PFSK-1 (cell line): ENCODE data around the gene KIF5B.

ENCODE experiments used
- FOXP2 ChIP-seq: optimal IDR thresholded peaks from 2 replicates; pipeline ENCODE3; 2011; ENCODE audit warnings: borderline replicate concordance, control low read depth, inconsistent platforms; ENCODE audit not compliant: insufficient read depth; ENCODE audit errors: extremely low read length, extremely low read depth
- POLR2AphosphoS5 ChIP-seq: IDR thresholded peaks from 2 replicates; pipeline ENCODE4 v1.6.1; 2012; ENCODE audit warnings: low read depth, mild to moderate bottlenecking, control low read depth, low read length, moderate library complexity
- SIN3A ChIP-seq: IDR thresholded peaks from 2 replicates; pipeline ENCODE4 v1.6.1; 2012; ENCODE audit warnings: mild to moderate bottlenecking, low read length, moderate library complexity, borderline replicate concordance; ENCODE audit not compliant: insufficient read depth
- TAF1 ChIP-seq: IDR thresholded peaks from 2 replicates; pipeline ENCODE4 v1.6.1; 2012; ENCODE audit warnings: low read length, control low read depth, borderline replicate concordance; ENCODE audit not compliant: insufficient read depth
- TF ChIP-seq, protein P1 (sequence below), 2 experiments: IDR thresholded peaks; 2 replicates each; pipeline versions ENCODE4 v1.6.1 to v1.8.0; 2011 to 2012; ENCODE audit warnings: low read depth in 2 of 2, low read length in 2 of 2, control low read depth in 1 of 2, inconsistent platforms in 1 of 2, mild to moderate bottlenecking in 1 of 2, moderate library complexity in 1 of 2; ENCODE audit not compliant: insufficient read depth in 1 of 2

KIF5B gene

DNA sequence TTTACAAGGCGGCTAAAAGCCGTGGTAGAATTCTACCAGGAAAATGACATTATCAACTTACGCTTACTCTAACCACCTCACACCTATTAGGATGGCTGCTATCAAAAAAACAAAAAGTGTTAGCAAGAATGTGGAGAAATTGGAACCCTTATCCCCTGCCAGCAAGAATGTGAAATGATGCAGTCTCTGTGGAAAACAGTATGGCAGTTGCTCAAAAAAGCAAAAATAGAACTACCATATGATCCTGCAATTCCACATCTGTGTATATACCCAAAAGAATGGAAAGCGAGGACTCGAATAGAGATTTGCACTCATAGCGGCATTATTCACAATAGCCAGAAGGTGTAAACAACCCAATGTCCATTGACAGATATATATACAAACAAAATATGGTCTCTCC, 61.3 kb downstream of the KIF5B start:
- TF ChIP-seq, protein P1, sequence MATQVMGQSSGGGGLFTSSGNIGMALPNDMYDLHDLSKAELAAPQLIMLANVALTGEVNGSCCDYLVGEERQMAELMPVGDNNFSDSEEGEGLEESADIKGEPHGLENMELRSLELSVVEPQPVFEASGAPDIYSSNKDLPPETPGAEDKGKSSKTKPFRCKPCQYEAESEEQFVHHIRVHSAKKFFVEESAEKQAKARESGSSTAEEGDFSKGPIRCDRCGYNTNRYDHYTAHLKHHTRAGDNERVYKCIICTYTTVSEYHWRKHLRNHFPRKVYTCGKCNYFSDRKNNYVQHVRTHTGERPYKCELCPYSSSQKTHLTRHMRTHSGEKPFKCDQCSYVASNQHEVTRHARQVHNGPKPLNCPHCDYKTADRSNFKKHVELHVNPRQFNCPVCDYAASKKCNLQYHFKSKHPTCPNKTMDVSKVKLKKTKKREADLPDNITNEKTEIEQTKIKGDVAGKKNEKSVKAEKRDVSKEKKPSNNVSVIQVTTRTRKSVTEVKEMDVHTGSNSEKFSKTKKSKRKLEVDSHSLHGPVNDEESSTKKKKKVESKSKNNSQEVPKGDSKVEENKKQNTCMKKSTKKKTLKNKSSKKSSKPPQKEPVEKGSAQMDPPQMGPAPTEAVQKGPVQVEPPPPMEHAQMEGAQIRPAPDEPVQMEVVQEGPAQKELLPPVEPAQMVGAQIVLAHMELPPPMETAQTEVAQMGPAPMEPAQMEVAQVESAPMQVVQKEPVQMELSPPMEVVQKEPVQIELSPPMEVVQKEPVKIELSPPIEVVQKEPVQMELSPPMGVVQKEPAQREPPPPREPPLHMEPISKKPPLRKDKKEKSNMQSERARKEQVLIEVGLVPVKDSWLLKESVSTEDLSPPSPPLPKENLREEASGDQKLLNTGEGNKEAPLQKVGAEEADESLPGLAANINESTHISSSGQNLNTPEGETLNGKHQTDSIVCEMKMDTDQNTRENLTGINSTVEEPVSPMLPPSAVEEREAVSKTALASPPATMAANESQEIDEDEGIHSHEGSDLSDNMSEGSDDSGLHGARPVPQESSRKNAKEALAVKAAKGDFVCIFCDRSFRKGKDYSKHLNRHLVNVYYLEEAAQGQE (IDR thresholded peaks at IDR 0.05; ENCODE audit: insufficient read depth in 1 of 2, low read depth in 2 of 2, low read length in 2 of 2) = no peak
- no peak for TF ChIP-seq TAF1
- no peak for TF ChIP-seq SIN3A
- no peak for TF ChIP-seq FOXP2
- no peak for TF ChIP-seq POLR2AphosphoS5

DNA sequence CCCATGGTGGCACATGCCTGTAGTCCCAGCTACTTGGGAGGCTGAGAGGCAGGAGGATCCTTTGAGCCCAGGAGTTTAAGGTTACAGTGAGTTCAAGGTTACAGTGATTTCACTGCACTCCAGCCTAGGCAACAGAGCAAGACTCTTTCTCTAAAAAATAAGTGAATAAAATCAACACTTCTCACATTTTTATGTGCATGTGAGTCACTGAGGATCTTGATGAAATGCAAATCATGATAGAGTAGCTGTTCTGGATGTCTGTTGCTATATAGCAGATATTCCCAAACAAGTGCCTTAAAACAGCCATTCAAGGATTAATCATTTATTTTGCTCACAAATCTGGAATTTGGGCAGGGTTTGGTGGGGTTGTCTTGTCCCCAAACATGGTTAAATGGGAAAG, 65.3 kb downstream of the KIF5B start:
- TF ChIP-seq TAF1 (no peak), POLR2AphosphoS5 (no peak), FOXP2 (no peak)
- TF ChIP-seq, protein P1 (IDR thresholded peaks at IDR 0.05; ENCODE audit: insufficient read depth in 1 of 2, low read depth in 2 of 2, low read length in 2 of 2) = no peak

- TF ChIP-seq FOXP2 (no peak), TAF1 (no peak), POLR2AphosphoS5 (no peak), SIN3A (no peak)
- TF ChIP-seq, protein P1 (IDR thresholded peaks at IDR 0.05; ENCODE audit: insufficient read depth in 1 of 2, low read depth in 2 of 2, low read length in 2 of 2) = no peak
Observed at GRCh38 chr10:31982111-31982510, 74.1 kb downstream of the KIF5B start.

DNA sequence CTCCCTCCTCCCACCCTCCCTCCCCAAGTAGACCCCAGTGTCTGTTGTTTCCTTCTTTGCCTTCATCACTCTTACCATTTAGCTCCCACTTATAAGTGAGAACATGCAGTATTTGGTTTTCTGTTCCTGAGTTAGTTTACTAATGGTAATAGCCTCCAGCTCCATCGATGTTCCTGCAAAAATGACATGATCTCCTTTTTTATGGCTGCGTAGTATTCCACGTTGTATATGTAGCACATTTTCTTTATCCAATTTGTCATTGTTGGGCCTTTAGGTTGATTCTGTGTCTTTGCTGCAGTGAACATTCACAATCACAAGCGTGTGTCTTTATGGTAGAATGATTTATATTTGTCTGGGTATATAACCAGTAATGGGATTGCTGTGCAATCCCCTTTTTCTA, 75.8 kb downstream of the KIF5B start:
- no peak for TF ChIP-seq FOXP2

DNA sequence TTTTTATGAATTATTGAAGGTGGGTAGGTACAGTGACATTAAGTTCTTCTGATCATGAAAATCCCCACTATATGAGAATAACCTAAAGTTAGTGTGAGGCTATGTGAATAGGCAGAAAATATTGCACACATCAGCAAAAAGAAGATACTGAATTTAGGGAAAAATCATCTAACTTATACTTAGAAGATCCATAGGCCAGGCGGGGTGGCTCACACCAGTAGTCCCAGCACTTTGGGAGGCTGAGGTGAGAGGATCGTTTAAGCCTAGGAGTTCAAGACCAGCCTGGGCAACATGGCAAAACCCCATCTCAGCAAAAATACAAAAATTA, 78.1 kb downstream of the KIF5B start:
- no peak for TF ChIP-seq POLR2AphosphoS5
- TF ChIP-seq, protein P1 (IDR thresholded peaks at IDR 0.05; ENCODE audit: insufficient read depth in 1 of 2, low read depth in 2 of 2, low read length in 2 of 2) = no peak
- no peak for TF ChIP-seq TAF1
- no peak for TF ChIP-seq FOXP2
- TF ChIP-seq SIN3A = no peak
